ENCODE results near the gene KRTAP10-1. TPM values are rescaled to one million over a fixed set of nuclear protein-coding genes. Genes with fewer than 3 reads are reported as not detected.

Gene KRTAP10-1
- total RNA-seq (ENCODE audit: low replicate concordance): not detected in 2 replicates

DNA sequence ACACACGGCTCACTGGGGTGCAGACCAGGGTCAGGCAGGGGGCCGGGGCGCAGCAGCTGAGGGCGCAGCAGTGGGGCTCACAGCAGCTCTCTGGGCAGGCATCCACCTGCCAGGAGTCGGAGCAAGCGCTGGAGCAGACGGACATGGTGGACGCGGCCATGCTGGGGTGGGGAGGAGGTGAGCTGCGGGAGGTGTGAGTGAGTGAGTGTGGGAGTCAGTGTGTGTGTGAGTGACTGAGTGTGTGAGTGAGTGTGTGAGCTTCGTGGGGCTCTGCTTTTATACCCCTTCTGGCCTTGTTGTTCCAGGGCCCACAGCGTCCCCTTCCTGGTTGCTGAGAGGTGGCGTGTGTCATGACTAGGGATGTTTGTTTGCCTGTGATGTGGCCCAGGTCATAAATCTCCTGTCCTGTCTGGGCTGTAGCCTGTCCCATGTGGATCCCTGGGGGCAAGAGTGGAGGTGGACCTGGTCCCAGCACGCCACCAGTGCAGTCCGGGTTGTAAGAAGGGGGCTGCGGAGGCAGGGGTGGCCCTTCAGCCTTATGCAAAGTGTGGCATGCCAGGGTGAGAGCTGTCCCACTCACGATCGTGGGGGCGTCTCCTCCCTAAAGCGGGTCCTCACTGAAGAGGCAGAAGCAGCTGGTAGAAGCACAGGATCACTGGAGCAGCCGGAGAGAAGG is at the start of gene KRTAP10-1:
Gene KRTAP10-1, minus strand, starts transcription at position 205 of the 676 bp plus-strand sequence. Its CDS starts 45 bp downstream, at position 160.
- TF ChIP-seq, protein P1, sequence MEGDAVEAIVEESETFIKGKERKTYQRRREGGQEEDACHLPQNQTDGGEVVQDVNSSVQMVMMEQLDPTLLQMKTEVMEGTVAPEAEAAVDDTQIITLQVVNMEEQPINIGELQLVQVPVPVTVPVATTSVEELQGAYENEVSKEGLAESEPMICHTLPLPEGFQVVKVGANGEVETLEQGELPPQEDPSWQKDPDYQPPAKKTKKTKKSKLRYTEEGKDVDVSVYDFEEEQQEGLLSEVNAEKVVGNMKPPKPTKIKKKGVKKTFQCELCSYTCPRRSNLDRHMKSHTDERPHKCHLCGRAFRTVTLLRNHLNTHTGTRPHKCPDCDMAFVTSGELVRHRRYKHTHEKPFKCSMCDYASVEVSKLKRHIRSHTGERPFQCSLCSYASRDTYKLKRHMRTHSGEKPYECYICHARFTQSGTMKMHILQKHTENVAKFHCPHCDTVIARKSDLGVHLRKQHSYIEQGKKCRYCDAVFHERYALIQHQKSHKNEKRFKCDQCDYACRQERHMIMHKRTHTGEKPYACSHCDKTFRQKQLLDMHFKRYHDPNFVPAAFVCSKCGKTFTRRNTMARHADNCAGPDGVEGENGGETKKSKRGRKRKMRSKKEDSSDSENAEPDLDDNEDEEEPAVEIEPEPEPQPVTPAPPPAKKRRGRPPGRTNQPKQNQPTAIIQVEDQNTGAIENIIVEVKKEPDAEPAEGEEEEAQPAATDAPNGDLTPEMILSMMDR (IDR thresholded peaks at IDR 0.05; ENCODE audit: insufficient read depth, low read length): no peak
- no peak within 1 kb of the TSS for H3K4me3 ChIP-seq (ENCODE audit: low read depth, low read length)
- DNase-seq (ENCODE audit: low read depth): no peak

GRCh38 chr21:44589094-44589493 is 49.1 kb upstream of the KRTAP10-1 start:
- TF ChIP-seq, protein P1 (IDR thresholded peaks at IDR 0.05; ENCODE audit: insufficient read depth, low read length): no peak
- no peak for DNase-seq (ENCODE audit: low read depth)
- H3K4me3 ChIP-seq (ENCODE audit: low read depth, low read length): no peak overlapping the region

DNA sequence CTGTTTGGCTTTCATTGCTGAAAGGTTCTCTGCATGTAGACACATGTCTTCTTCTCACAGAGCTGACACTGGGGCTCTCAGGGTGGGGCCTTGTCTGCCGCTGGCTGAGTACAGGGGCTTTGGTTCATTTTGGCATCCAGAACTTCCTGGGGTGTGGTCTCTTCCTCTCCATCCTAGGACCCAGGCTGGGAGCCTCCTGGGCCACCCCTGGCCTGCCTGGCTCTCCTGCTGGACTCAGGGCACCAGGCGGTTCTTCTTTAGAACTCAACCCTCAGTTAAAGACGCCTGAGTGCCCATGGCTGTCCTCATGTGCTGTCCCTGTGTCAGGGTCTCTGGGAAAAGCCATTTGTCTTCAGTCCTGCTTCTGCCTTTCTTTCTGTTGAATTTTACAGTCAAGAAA is 45.9 kb upstream of the KRTAP10-1 start:
- no peak for DNase-seq (ENCODE audit: low read depth)
- no peak overlapping the region for H3K4me3 ChIP-seq (ENCODE audit: low read depth, low read length)
- TF ChIP-seq, protein P1 (IDR thresholded peaks at IDR 0.05; ENCODE audit: insufficient read depth, low read length): no peak

DNA sequence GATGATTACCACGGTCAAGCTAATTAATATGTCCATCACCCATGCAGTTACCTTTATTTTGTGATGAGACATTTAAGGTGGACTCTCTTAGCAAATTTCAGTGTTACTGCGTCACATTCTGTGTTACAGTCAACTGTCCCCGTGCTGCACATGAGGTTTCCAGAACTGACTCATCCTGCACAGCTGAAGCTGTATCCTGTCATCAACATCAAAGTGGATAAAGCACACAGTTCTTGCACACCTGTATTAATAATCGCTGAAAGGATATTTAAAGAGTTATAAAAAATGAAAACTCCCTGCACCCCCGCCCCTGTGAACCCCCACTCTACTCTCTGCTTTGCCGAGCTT is 43.8 kb upstream of the KRTAP10-1 start:
- no peak overlapping the region for H3K4me3 ChIP-seq (ENCODE audit: low read depth, low read length)
- TF ChIP-seq, protein P1 (IDR thresholded peaks at IDR 0.05; ENCODE audit: insufficient read depth, low read length): no peak
- no peak for DNase-seq (ENCODE audit: low read depth)

DNA sequence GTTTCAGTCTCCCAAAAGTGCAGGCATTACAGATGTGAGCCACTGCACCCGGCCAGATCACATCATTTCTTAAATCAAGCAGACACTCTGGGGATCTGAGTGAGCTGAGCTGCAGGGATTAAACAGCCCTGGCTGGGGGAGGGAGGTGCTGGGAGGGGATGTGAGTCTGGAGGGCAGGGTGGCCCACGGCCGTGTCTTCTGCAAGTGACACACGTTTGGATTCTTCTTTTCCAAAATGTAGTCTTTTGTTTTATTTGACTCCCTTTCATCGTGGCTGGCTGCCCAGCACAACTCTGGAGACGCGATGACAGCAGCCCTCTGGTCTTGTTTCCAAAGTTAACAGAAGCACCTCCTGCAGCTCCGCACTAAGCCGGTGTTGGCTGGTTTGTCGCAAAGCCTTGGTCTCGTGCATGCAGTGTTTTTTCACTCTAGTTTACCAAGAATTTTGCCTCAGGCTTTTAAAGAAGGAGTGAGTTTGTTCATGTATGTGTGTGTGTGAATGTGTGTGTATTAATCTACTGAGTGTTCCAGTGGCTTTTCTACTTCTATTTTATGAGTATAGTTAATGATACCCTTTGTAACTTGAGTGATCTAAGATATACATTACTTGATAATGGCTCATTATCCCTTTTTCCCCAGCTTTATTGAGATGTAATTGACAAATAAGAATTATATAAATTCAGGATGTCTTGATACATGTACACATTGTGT is 43.2 kb upstream of the KRTAP10-1 start:
- no peak overlapping the region for H3K4me3 ChIP-seq (ENCODE audit: low read depth, low read length)
- TF ChIP-seq, protein P1 (IDR thresholded peaks at IDR 0.05; ENCODE audit: insufficient read depth, low read length): no peak
- peak; percentile 16 for DNase-seq (ENCODE audit: low read depth)

- no peak for DNase-seq (ENCODE audit: low read depth)
- no peak overlapping the region for H3K4me3 ChIP-seq (ENCODE audit: low read depth, low read length)
- TF ChIP-seq, protein P1 (IDR thresholded peaks at IDR 0.05; ENCODE audit: insufficient read depth, low read length): no peak
These were observed 42.1 kb upstream of the KRTAP10-1 start for GRCh38 chr21:44582055-44582454.
